B cell (primary cell): ENCODE measurements around the gene PIGH.

Experiments used
- EZH2 ChIP-seq: IDR thresholded peaks from 2 replicates; pipeline ENCODE4 v1.6.1; 2012; ENCODE audit warnings: borderline replicate concordance, low read depth, mild to moderate bottlenecking, moderate library complexity, low read length; ENCODE audit not compliant: insufficient read depth, poor library complexity, severe bottlenecking
- TF ChIP-seq, protein P1 (sequence below): fragments of 200-600 bp; IDR thresholded peaks from one replicate; pipeline ENCODE4 v1.8.0; 2022; ENCODE audit warnings: antibody characterized with exemption, mild to moderate bottlenecking

DNA sequence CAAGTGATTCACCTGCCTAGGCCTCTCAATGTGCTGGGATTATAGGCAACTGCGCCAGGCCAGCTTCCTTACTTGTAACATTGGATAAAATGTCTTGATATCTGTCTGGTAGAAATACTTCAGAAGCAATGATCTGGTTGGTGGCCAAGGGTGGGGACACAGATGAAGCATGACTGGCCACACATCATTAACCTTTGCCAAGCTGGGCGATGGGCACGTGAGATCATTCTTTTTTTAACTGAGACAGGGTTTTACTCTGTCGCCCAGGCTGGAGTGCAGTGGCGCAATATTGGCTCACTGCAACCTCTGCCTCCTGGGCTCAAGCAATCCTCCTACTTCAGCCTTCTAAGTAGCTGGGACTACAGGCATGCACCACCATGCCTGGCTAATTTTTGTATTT, 35.8 kb downstream of the PIGH start:
- TF ChIP-seq, protein P1, sequence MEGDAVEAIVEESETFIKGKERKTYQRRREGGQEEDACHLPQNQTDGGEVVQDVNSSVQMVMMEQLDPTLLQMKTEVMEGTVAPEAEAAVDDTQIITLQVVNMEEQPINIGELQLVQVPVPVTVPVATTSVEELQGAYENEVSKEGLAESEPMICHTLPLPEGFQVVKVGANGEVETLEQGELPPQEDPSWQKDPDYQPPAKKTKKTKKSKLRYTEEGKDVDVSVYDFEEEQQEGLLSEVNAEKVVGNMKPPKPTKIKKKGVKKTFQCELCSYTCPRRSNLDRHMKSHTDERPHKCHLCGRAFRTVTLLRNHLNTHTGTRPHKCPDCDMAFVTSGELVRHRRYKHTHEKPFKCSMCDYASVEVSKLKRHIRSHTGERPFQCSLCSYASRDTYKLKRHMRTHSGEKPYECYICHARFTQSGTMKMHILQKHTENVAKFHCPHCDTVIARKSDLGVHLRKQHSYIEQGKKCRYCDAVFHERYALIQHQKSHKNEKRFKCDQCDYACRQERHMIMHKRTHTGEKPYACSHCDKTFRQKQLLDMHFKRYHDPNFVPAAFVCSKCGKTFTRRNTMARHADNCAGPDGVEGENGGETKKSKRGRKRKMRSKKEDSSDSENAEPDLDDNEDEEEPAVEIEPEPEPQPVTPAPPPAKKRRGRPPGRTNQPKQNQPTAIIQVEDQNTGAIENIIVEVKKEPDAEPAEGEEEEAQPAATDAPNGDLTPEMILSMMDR: no peak
- TF ChIP-seq EZH2: no peak
